ENCODE measurements around the gene ODF2L.

DNA sequence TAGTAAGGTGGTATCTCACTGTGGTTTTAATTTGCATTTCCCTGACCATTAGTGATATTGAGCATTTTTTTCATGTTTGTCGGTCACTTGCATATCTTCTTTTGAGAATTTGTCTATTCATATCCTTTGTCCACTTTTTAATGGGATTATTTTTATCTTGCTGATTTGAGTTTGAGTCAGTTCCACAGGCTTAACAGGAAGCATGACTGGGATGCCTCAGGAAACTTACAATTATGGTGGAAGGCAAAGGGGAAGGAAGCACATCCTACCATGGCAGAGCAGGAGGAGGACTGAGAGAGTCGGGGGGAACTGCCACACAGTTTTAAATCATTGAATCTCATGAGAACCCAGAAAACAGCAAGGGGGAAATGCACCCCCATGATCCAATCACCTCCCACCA lies 51.1 kb downstream of the ODF2L start:
- TF ChIP-seq, protein P1, sequence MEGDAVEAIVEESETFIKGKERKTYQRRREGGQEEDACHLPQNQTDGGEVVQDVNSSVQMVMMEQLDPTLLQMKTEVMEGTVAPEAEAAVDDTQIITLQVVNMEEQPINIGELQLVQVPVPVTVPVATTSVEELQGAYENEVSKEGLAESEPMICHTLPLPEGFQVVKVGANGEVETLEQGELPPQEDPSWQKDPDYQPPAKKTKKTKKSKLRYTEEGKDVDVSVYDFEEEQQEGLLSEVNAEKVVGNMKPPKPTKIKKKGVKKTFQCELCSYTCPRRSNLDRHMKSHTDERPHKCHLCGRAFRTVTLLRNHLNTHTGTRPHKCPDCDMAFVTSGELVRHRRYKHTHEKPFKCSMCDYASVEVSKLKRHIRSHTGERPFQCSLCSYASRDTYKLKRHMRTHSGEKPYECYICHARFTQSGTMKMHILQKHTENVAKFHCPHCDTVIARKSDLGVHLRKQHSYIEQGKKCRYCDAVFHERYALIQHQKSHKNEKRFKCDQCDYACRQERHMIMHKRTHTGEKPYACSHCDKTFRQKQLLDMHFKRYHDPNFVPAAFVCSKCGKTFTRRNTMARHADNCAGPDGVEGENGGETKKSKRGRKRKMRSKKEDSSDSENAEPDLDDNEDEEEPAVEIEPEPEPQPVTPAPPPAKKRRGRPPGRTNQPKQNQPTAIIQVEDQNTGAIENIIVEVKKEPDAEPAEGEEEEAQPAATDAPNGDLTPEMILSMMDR (conservative IDR thresholded peaks at IDR 0.05; ENCODE audit: low read depth, low read length), result no peak
- TF ChIP-seq POLR2A (IDR thresholded peaks at IDR 0.05; ENCODE audit: low read depth, low read length), result no peak
- no peak for TF ChIP-seq RCOR1 (IDR thresholded peaks at IDR 0.05; ENCODE audit: insufficient replicate concordance, low read length)
- TF ChIP-seq MAFK (IDR thresholded peaks at IDR 0.05; ENCODE audit: low read depth, low read length), result no peak
- TF ChIP-seq RFX5 (IDR thresholded peaks at IDR 0.05; ENCODE audit: low read depth, low read length), result no peak
- TF ChIP-seq MXI1 (IDR thresholded peaks at IDR 0.05; ENCODE audit: borderline replicate concordance, low read depth, low read length), result no peak

Measured in IMR-90 (cell line).